HG03342 (cell line): ENCODE results near the gene FOXL2NB.
A peak's percentile ranks its signal among the peaks of the same experiment; 100 is the strongest.
"Not testable (repeated sequence)": the region's sequence is repeated elsewhere in the genome, so short reads cannot be mapped to it uniquely, and the experiment has no call there.

Source experiments
- ATAC-seq: cut with Tn5 transposase; IDR thresholded peaks from one replicate; pipeline ENCODE4 v1.9.1; 2021; ENCODE audit warnings: mild to moderate bottlenecking, moderate library complexity; ENCODE audit not compliant: unreplicated experiment

The FOXL2NB gene

GRCh38 chr3:138946663-138947494, at the start of gene FOXL2NB, which contains the start of gene FOXL2:
Gene FOXL2NB (plus strand): TSS chr3:138947217. CDS start chr3:138947365, 148 bp downstream.
Gene FOXL2 (minus strand): TSS chr3:138947137. CDS start chr3:138946722, 415 bp downstream.
- ATAC-seq = no peak

GRCh38 chr3:138898301-138898700, 48.7 kb upstream of the FOXL2NB start:
- no peak for ATAC-seq

GRCh38 chr3:138898708-138899107, 48.3 kb upstream of the FOXL2NB start:
- ATAC-seq = no peak

GRCh38 chr3:138899351-138899991, 47.5 kb upstream of the FOXL2NB start:
- ATAC-seq = no peak

GRCh38 chr3:138901567-138901966, 45.5 kb upstream of the FOXL2NB start:
- ATAC-seq = no peak

- ATAC-seq = no peak
Observed at GRCh38 chr3:138902171-138902570, 44.8 kb upstream of the FOXL2NB start.

GRCh38 chr3:138907539-138907938, 39.5 kb upstream of the FOXL2NB start:
- ATAC-seq = no peak

GRCh38 chr3:138908846-138909245, 38.2 kb upstream of the FOXL2NB start:
- no peak for ATAC-seq

- no peak for ATAC-seq
Observed at GRCh38 chr3:138909904-138910303, 37.1 kb upstream of the FOXL2NB start.

GRCh38 chr3:138911621-138912020, 35.4 kb upstream of the FOXL2NB start:
- no peak for ATAC-seq

- ATAC-seq = no peak
Observed at GRCh38 chr3:138912237-138912636, 34.8 kb upstream of the FOXL2NB start.

- no peak for ATAC-seq
Observed at GRCh38 chr3:138913766-138914165, 33.3 kb upstream of the FOXL2NB start.

- ATAC-seq = no peak
Observed at GRCh38 chr3:138914870-138915502, 32.0 kb upstream of the FOXL2NB start.

- ATAC-seq = peak; percentile 77
Observed at GRCh38 chr3:138915503-138916498, 31.2 kb upstream of the FOXL2NB start.

- ATAC-seq = no peak
Observed at GRCh38 chr3:138916824-138917223, 30.2 kb upstream of the FOXL2NB start.

- ATAC-seq = no peak
Observed at GRCh38 chr3:138919325-138919724, 27.7 kb upstream of the FOXL2NB start.

- no peak for ATAC-seq
Observed at GRCh38 chr3:138921316-138922292, 25.4 kb upstream of the FOXL2NB start.

- not testable (repeated sequence) for ATAC-seq
Observed at GRCh38 chr3:138922400-138922799, 24.6 kb upstream of the FOXL2NB start.

GRCh38 chr3:138923531-138923994, 23.5 kb upstream of the FOXL2NB start:
- peak; percentile 90 for ATAC-seq
